HG03060 (cell line): Measurements from ENCODE around the gene MPZL1.
"Not testable (repeated sequence)": the region's sequence is repeated elsewhere in the genome, so short reads cannot be mapped to it uniquely, and the experiment has no call there.

Experiments
- ATAC-seq: cut with Tn5 transposase; IDR thresholded peaks from one replicate; pipeline ENCODE4 v1.9.1; 2021; ENCODE audit warnings: low read depth, moderate number of reproducible peaks; ENCODE audit not compliant: unreplicated experiment

The MPZL1 gene

GRCh38 chr1:167717351-167717750, 4.4 kb upstream of the MPZL1 start:
- ATAC-seq = no peak

DNA sequence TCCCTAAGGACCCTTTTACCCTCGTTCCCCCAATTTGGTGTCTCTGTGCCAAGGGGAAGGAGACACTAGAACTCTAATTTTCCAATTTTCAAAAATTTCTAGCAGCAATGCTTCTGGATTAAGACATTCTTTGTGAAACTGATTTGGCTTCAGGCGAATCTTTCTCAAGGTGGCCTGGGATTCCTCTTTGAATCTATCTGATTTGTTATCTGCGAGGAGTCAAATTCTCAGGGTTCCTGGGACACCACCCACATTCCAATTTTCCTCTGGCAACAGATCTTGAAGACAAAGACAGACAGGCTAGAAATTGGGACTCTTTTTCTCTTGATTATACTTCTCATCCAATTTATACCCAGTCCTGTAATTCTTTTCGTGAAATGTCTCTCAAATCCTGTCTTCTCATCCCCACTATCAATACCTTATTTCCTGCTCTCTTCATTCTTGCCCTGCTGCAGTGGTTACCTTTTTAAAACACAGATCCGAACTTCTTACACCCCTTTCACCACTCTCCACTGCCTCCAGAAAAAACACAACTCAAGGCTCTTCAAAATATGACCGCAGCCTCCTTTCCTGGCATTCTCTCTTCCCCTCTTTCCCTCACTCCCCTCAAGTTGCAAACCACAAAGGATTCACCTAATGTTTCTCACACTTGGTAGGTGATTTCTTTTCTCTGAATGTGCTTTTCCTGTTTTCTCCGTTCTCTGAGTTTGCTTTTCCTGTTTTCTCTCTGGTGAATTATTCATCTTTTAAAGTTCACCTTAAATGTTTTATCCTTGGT, 2.7 kb upstream of the MPZL1 start:
- ATAC-seq = no peak

- not testable (repeated sequence) for ATAC-seq
Measured at GRCh38 chr1:167719715-167720421, 1.9 kb upstream of the MPZL1 start.

DNA sequence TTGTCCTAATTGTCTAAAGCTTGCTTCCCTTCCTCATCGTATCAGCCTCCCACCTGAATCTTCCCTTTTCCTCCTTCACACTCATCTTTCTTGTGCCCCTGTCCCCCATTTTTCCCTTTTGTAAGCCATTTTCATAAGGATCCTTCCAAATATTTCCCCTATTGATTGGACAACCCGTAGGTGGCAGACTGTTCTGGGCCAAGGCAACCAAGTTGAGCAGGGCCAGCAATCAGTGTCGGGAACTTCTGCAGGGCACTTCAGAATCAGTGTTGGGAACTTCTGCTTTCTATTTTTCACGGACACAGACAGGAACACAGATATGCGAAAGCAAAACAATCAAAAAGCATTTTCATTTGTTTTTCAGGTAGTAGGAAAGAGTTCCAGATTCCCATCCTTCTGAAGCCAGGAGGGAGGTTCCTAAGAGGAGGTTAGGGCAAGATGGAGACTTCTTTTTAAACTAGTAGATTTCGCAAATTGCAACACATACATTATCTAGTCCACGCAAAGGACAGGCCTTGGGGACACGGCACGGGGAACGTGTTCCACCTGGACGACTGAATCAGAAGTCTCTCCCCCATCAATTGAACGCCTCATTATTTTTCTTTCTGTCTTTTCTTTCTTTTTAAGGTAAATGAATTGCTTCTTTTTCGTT, 691 bp upstream of the MPZL1 start:
- no peak for ATAC-seq

- ATAC-seq = no peak
Measured at GRCh38 chr1:167722152-167722869, 529 bp downstream of the MPZL1 start.

- ATAC-seq = no peak
Measured at GRCh38 chr1:167722870-167723251, 1.1 kb downstream of the MPZL1 start.

DNA sequence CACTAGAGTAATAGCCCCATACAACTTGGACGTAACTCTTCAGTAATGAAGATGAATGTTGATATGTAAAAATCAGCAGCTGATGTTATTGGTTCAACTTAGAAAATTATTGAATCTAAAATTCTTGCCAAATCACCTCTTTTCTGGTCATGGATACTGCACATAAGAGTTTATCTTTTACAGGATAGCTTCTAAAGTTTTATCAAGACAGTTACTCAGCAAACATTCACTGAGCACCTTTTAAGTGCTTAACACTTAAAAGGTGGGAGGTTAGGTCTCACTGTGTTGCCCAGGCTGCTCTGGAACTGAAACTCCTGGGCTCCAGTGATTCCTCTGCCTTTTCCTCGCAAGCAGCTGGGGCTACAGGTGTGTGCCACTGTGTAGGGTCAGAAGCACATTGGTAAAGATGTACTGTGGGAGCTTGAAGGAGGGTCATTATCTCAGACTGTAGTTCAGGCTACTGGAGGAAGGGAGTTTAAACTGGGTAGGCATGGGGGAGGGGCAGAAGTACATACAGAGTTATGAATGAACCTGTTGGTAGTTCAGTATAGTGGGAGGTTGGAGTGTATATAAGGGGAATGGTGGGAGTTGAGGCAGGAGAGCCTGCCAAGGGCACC, 2.0 kb downstream of the MPZL1 start:
- no peak for ATAC-seq

DNA sequence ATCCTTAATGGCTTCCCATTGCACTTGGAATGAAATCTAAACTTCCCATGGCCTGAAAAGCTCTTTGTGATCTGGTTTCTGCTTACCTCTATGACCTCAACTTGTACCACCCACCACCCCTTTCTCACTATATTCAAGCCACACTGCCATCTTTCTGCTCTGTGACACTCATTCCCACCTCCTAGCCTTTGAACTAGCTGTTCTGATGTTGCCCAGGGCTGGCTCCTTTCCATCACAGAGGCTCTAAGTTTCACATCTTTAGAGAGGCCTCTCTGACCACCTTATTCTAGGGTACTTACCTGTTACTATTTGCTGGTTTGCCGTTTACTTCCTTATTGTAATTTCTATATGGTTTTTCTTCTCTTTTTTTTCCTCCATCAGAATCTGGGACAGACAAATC, 4.2 kb downstream of the MPZL1 start:
- ATAC-seq = no peak

DNA sequence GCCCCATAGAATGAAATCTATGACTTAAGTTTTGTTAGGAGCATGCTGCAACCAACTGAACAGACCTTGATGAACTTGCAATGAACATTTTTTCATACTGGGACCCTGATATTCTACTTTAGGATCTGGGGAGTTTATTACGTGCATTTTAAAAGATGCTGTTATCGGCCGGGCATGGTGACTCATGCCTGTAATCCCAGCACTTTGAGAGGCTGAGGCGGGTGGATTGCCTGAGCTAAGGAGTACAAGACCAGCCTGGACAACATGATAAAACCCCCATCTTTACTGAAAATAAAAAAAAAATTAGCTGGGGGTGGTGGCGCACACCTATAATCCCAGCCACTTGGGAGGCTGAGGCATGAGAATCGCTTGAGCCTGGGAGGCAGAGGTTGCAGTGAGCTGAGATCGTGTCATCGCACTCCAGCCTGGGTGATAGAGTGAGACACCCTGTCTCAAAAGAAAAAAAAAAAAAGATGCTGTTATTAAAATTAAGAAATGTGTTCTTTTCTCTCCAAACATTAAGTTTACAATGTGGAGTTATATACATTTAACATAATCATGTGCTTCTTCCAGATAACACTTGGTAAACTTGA, 7.1 kb downstream of the MPZL1 start:
- no peak for ATAC-seq

GRCh38 chr1:167734227-167734626, 12.4 kb downstream of the MPZL1 start:
- no peak for ATAC-seq

DNA sequence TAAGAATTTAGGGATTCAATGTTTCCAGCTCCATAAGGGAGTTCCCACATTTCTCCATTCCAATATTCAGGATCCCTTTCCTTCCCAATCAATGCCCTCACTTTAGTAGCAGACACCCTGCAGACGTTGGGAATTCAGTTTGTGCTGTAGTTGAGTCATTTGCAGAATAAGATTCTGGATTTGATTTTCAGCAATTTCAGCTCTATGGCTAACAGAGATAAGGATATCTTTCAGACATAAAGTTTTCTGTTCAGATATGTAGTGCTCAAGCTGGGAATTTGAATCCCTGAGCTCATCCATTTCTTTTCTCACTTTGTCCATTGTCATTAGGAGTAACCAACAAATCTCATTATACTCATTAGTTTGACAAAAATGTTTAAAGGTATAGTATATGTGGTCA, 13.1 kb downstream of the MPZL1 start:
- ATAC-seq = no peak

DNA sequence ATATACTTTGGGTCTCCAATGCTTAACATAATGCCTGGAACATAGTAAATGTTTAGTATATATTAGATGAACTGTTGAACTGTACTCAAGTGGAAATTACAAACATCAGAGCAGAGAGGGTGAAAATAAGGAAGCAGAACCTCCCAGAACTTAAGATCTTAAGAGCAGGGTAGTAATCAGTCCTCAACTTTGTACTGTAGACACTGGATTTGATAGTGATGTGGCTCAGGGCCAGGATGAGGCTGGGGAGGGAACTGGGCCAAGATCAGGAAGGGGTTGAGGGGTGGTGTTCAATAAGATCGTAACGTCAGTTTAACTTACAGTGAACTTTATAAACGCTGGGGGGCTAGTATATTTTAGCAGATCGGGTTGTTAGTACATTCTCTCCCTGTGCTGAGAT, 15.4 kb downstream of the MPZL1 start:
- no peak for ATAC-seq

DNA sequence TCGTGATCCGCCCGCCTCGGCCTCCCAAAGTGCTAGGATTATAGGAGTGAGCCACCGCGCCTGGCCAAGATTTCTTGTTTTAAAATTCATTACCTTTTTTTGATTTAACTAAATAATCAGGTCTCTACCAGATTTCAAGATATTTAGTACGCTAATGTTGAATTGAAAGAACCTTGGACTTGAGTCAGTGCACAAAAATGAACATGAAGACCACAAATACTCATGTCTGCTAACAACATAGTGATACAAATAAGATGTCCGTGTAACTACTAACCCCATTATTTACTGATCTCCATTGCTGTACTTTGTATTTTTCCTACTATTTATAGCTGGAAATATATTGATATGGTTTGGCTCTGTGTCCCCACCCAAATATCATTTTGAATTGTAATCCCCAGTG, 16.4 kb downstream of the MPZL1 start:
- ATAC-seq = no peak

DNA sequence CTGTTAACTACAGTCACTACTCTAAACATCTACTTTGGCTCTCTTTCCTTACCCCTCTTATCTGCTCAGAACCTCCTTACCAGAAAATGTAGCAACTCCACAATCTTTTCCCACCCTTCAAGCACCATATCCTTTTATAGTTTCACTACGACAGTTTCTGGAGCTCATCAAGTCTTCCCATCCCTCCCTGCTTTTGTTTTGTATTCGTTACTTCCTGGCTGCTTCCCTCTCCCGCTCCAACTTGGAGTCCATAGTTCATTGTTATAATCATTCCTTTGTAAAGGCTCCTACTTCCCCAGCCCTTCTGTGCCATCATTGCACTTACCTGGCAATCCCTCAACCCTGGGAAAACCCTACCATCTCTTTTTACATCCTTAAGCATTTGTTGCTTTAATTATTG, 18.0 kb downstream of the MPZL1 start:
- ATAC-seq = no peak

DNA sequence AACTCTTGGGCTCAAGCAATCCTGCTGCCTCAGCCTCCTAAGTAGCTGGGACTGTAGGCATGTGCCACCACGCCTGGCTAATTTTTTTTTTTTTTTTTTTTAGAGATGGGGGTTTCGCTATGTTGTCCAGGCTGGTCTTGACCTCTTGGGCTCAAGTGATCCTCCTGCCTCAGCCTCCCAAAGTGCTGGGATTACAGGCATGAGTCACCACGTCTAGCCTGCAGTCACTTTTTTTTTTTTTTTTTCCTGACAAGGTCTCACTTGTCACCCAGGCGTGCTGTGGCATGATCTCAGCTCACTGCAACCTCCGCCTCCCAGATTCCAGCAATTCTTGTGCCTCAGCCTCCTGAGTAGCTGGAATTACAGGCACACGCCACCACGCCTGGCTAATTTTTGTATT, 19.3 kb downstream of the MPZL1 start:
- not testable (repeated sequence) for ATAC-seq

- ATAC-seq = not testable (repeated sequence)
Measured at GRCh38 chr1:167742392-167743057, 20.7 kb downstream of the MPZL1 start.

- no peak for ATAC-seq
Measured at GRCh38 chr1:167744901-167745300, 23.1 kb downstream of the MPZL1 start.

GRCh38 chr1:167746013-167746672, 24.4 kb downstream of the MPZL1 start:
- ATAC-seq = no peak

DNA sequence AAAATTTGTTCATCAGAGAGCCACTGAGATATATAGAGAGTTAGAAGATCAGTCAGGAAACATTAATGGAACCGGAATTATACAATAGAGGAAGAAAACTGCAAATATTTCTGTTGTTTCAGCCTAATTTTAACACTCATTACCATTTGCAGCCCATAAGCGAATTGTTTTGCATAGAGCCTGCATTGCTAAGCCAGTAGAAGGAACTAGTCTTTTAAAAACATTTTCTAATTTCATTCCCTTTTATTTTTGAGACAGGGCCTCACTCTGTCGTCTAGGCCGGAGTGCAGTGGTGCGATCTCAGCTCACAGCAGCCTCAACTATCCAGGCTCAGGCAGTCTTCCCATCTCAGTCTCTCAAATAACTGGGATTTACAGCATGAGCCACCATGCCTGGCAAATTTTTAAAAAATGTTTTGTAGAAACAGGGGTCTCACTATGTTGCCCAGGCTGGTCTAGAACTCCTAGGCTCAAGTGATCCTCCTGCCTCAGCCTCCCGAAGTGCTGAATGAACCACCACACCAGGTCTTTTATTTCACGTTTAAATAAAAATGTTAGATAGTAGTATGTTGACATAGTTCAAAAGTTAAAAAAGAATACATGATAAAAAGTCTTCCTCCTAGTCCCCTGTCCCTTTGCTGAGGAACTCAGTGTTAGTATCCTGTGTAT, 25.3 kb downstream of the MPZL1 start:
- no peak for ATAC-seq
